K562 (cell line): ENCODE results near the gene GHRL. TPM values are rescaled to one million over a fixed set of nuclear protein-coding genes. Genes with fewer than 3 reads are reported as not detected.
A peak's percentile ranks its signal among the peaks of the same experiment; 100 is the strongest.

Experiments
- ATAC-seq: fragments of 200-7000 bp; cut with Tn5 transposase; 3 replicates; pipeline ENCODE4 v1.9.1; 2020; ENCODE audit warnings: moderate library complexity
- BruUV-seq: library from RNA; stranded (reverse); fragments of 400-500 nt; replicated peaks from 2 replicates; lab custom pipeline; 2021; lab: Mats Ljungman, UMichigan
- CTCF ChIA-PET: fragments of 300-600 bp; formaldehyde crosslinking; extraction: SDS; loops from one replicate; lab custom pipeline; 2021; ENCODE audit warnings: low intra/inter-chr PET ratio; lab: Yijun Ruan, JAX
- POLR2A ChIA-PET: fragments of 300-600, 350-650 bp; sonication (Branson Sonifier 250); formaldehyde crosslinking; extraction: SDS; loops from one replicate; lab custom pipeline; 2021; ENCODE audit warnings: antibody characterized with exemption, inconsistent platforms; lab: Yijun Ruan, JAX
- DNase-seq, 4 experiments: peaks; one replicate each; pipeline versions ENCODE4 v3.0.0 to v3.0.0-alpha.2; 2011 to 2018; ENCODE audit warnings: low spot score in 3 of 4, mixed read lengths in 3 of 4; ENCODE audit errors: extremely low read depth in 1 of 4
- FAIRE-seq: peaks from 2 replicates; lab custom pipeline; 2011; peaks lifted over from hg19 to GRCh38; lab: Jason Lieb, UNC
- H2AFZ ChIP-seq: 2 replicates; pipeline ENCODE4 v1.6.0; 2011; ENCODE audit warnings: low read depth, low read length, control low read depth, inconsistent platforms
- H3K27ac ChIP-seq: fragments of 200-600 bp; 3 replicates; pipeline ENCODE4 v1.8.0; 2011; ENCODE audit warnings: low read depth, mild to moderate bottlenecking, control low read depth, inconsistent platforms, low read length, moderate library complexity, mixed read lengths; ENCODE audit errors: extremely low read depth
- H3K27me3 ChIP-seq, 2 experiments: fragments of 300-600 bp in 1 of 2; 2 replicates in 1 of 2; 3 replicates in 1 of 2; pipeline versions ENCODE4 v1.6.0 to v1.8.0; 2011; ENCODE audit warnings: inconsistent platforms in 2 of 2, low read length in 2 of 2, mild to moderate bottlenecking in 1 of 2, mixed read lengths in 1 of 2, moderate library complexity in 1 of 2; ENCODE audit not compliant: control insufficient read depth in 2 of 2, insufficient read depth in 2 of 2
- H3K36me3 ChIP-seq: fragments of 300-600 bp; 3 replicates; pipeline ENCODE4 v1.8.0; 2011; ENCODE audit warnings: mild to moderate bottlenecking, low read length, inconsistent platforms; ENCODE audit not compliant: control insufficient read depth, insufficient read depth
- H3K4me1 ChIP-seq, 2 experiments: fragments of 200-600 bp in 1 of 2; replicated peaks in 1 of 2; 2 replicates in 1 of 2; 3 replicates in 1 of 2; pipeline versions ENCODE4 v1.5.1 to v1.8.0; 2011; ENCODE audit warnings: inconsistent platforms in 2 of 2, low read length in 2 of 2, mild to moderate bottlenecking in 1 of 2, mixed read lengths in 1 of 2, moderate library complexity in 1 of 2; ENCODE audit not compliant: control insufficient read depth in 2 of 2, insufficient read depth in 2 of 2
- H3K4me2 ChIP-seq: 2 replicates; pipeline ENCODE4 v1.6.1; 2011; ENCODE audit warnings: low read length, control low read depth, inconsistent platforms, mixed read lengths; ENCODE audit not compliant: insufficient read depth
- H3K4me3 ChIP-seq: fragments of 200-600 bp; sonication (generic), shearing (Covaris generic); 2 replicates; pipeline ENCODE4 v1.5.1; 2016; ENCODE audit warnings: control low read depth, inconsistent platforms
- H3K79me2 ChIP-seq: fragments of 200-600 bp; 3 replicates; pipeline ENCODE4 v1.8.0; 2011; ENCODE audit warnings: low read length, inconsistent platforms; ENCODE audit not compliant: control insufficient read depth, insufficient read depth
- H3K9ac ChIP-seq, 2 experiments: 2 replicates each; pipeline versions ENCODE4 v1.6.0 to v1.6.1; 2011; ENCODE audit warnings: low read depth in 2 of 2, low read length in 2 of 2, control low read depth in 1 of 2, inconsistent platforms in 1 of 2, mild to moderate bottlenecking in 1 of 2, mixed read lengths in 1 of 2; ENCODE audit not compliant: insufficient read depth in 1 of 2
- H3K9me1 ChIP-seq: one replicate; pipeline ENCODE4 v1.6.0; 2011; ENCODE audit warnings: inconsistent platforms, mild to moderate bottlenecking, low read length, moderate library complexity; ENCODE audit not compliant: control insufficient read depth, insufficient read depth
- H3K9me3 ChIP-seq: replicated peaks from 2 replicates; pipeline ENCODE4 v1.5.1; 2011; ENCODE audit warnings: low read depth, low read length, inconsistent platforms; ENCODE audit not compliant: control insufficient read depth, insufficient read depth
- H4K20me1 ChIP-seq: replicated peaks from 2 replicates; pipeline ENCODE4 v1.6.1; 2011; ENCODE audit warnings: low read length, inconsistent platforms, mixed read lengths; ENCODE audit not compliant: control insufficient read depth, insufficient read depth
- IRF2 ChIP-seq: sonication (generic); formaldehyde crosslinking; IDR thresholded peaks from 2 replicates; pipeline ENCODE4 v1.8.1; 2022; ENCODE audit warnings: mild to moderate bottlenecking, missing genetic modification reagents
- KLF16 ChIP-seq: IDR thresholded peaks from 2 replicates; pipeline ENCODE4 v1.6.1; 2016; ENCODE audit warnings: antibody characterized with exemption
- POLR2A ChIP-seq: fragments of 450-650 bp; conservative IDR thresholded peaks from 2 replicates; pipeline ENCODE4 v1.6.1; 2016
- POLR2G ChIP-seq: fragments of 200-400 bp; formaldehyde crosslinking; IDR thresholded peaks from 2 replicates; pipeline ENCODE4 v1.6.1; 2017; ENCODE audit warnings: low read depth, mild to moderate bottlenecking, antibody characterized with exemption, low read length, moderate library complexity
- PTRF ChIP-seq: fragments of 450-650 bp; IDR thresholded peaks from 2 replicates; pipeline ENCODE4 v1.6.1; 2016; ENCODE audit warnings: mild to moderate bottlenecking, missing genetic modification characterization, missing compliant biosample characterization
- SP1 ChIP-seq: sonication (generic); formaldehyde crosslinking; IDR thresholded peaks from 2 replicates; pipeline ENCODE4 v1.8.1; 2022; ENCODE audit warnings: mild to moderate bottlenecking, missing genetic modification reagents
- SUPT5H ChIP-seq: fragments of 450-650 bp; IDR thresholded peaks from 2 replicates; pipeline ENCODE4 v1.6.1; 2016
- USF2 ChIP-seq: sonication (generic); formaldehyde crosslinking; IDR thresholded peaks from 2 replicates; pipeline ENCODE4 v1.5.0; 2020; ENCODE audit warnings: missing genetic modification reagents
- WGBS: fragments of 100-300 bp; shearing (Covaris generic); methylation state at CpG from one replicate; pipeline ENCODE4 v1.1.6; 2016; ENCODE audit warnings: low coverage, mixed read lengths; ENCODE audit not compliant: insufficient coverage; ENCODE audit errors: missing lambda C conversion rate; 5-methylcytosine and 5-hydroxymethylcytosine counted together
- in situ Hi-C: fragments of 300-500 bp; cut with MboI; formaldehyde crosslinking; loops from 4 replicates; pipeline ENCODE4 v1.15.0; 2018; ENCODE audit warnings: inconsistent platforms, mixed read lengths
- intact Hi-C: fragments of 100-400 bp; cut with micrococcal nuclease; formaldehyde crosslinking; loops from 2 replicates; pipeline ENCODE4 v1.14.2; 2022
- polyA plus RNA-seq, 8 experiments: library from polyadenylated mRNA; depleted of rRNA in 4 of 8; stranded (reverse) in 5 of 8; unstranded in 3 of 8; fragments of >200 nt; fragmentation: Nextera tagmentation in 2 of 8; fragmentation: Illumina TruSeq in 1 of 8; extraction: Ambion mirVana in 2 of 8; extraction: Trizol in 1 of 8; gene quantifications; 2 replicates each; pipeline versions ENCODE4 v1.2.1 to v1.2.3, GENCODE V29; 2011 to 2014; ENCODE audit warnings: inconsistent platforms in 1 of 8, missing spikeins in 1 of 8
- total RNA-seq, 7 experiments: library from RNA; depleted of rRNA in 6 of 7; stranded (reverse); fragments of >200 nt in 6 of 7; fragmentation: Illumina TruSeq in 2 of 7; extraction: Trizol in 2 of 7; gene quantifications; 2 replicates each; pipeline versions ENCODE4 v1.2.1 to v1.2.3, GENCODE V29; 2011 to 2021; ENCODE audit warnings: low replicate concordance in 1 of 7

Gene GHRL
- total and polyA plus RNA-seq, 9 of the 15 experiments (the other 6 are each of a cell fraction or from before 2014, with no cell fraction given): 0.08 to 0.29 (median 0.15) TPM; not detected in 5

DNA sequence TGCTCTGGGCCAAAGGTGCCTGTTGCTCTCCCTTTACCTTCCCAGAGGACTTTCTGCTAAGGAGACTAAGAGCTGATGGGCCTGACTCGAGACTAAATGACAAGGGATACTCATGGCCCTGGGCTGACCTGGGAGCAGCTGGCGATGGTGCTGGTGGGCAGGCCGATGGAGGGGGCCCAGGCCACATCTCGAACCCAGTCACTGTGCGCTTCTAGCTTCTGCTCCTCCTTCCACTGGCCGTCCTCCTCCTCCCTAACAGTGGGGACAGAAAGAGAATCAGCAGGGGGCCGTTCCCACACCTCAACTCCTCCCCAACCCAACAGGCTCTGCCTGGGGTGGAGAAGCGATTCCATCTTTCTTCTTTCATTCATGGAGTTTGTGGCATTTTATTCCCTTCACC is 12.2 kb upstream of the GHRL start:
- Histone ChIP-seq H2AFZ (no peak overlapping the region), H4K20me1 (no peaks in the 10 kb centered on the region; the same call in none of the 2 replicates), H3K9ac (peak overlapping the region in 1 of 2 experiments; percentile 16; a peak in 1 of 4 replicates), H3K9me3 (no peaks in the 10 kb centered on the region)
- ChIA-PET CTCF (no interaction called here), POLR2A (interaction anchor here (0.6 to 6.9 kb wide), 9 partner anchors 8 to 415 kb away, joined by 3 to 49 read pairs (median 3); partner anchors contain the start of genes GHRL, SEC13 and TATDN2)
- TF ChIP-seq PTRF (no peak), POLR2G (peak; percentile 45; the same call in 1 of the 2 replicates), SUPT5H (peak; percentile 7; the same call in 1 of the 2 replicates), USF2 (no peak), KLF16 (no peak), SP1 (CRISPR knock-in tag) (no peak), POLR2A (0 out of 2 replicates have a peak, but pooled peaks have one; percentile 12), IRF2 (CRISPR knock-in tag) (no peak)
- TF ChIP-seq, all 486 proteins: peak for 3
- peaks cover 3% of the 10 kb centered on the region for H3K9me1 ChIP-seq
- DNase-seq: peak in 1 of 4 experiments; percentile 43
- BruUV-seq: no TSS peak
- no peak; the same call in 2 of the 3 replicates for ATAC-seq
- WGBS: 94% methylated on average over 8 of the region's 8 CpGs
- FAIRE-seq: no peak
- H3K27ac ChIP-seq: peak overlapping the region; percentile 21; the same call in 2 of the 3 replicates
- no peak overlapping the region for H3K4me3 ChIP-seq
- H3K36me3 ChIP-seq: peaks cover 94% of the 10 kb centered on the region
- H3K4me1 ChIP-seq: no peaks in the 10 kb centered on the region; a peak in 1 of 5 replicates
- no peaks in the 10 kb centered on the region for H3K79me2 ChIP-seq
- H3K27me3 ChIP-seq: no peaks in the 10 kb centered on the region
- H3K4me2 ChIP-seq: no peak overlapping the region
- intact Hi-C loops (no loop called here), in situ Hi-C loops (loop anchor here (25.0 kb wide), 1 partner anchor 793 kb away; no protein-coding TSS in a partner anchor)
